ENCODE measurements around the gene NFKBIE.

DNA sequence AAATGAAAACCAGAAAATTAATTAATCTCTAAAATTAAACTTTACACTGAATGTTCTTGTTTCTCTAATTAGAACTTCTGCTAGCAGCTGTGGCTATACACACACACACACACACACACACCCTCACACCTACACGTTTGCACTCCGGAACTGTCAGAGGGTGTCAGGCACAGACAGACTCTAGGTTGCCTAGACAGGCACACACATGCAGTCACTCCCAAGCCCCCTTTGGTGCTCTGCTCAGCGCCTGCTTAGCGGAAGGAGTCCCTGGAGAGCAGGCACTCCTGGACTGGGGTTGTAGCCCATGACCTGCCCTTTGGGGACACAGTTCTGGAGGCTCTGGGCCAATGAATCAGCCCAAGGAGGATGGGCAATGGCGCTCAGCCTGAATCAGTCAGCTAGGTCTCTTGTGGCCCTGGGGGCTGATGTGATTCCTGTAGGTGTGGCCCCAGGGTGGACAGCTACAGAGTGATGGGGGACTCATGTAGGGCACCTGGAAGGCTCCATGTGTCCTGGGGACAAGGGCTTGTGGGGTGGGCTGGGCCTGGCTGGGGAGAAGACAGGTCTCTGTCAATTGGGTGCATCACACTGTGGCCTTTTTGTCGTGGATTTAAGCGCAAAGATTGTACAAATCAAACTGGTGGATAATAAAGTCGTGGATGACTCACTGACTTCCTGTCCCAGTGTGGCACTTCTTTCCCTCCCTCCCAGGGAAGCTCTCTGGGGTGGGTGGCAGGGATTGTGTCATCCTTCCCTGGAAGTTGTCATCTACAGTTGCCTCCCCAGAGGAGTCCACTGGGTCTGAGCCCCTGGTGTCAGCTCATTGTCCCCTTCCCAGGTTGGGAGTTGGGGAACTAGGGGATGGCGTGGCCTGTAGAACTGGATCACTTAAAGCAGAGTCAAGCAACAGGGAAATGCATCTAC, 13.7 kb upstream of the NFKBIE start:
- TF ChIP-seq CTCF (IDR thresholded peaks at IDR 0.05) (no peak), POLR2A (IDR thresholded peaks at IDR 0.05) (no peak), POLR2AphosphoS5 (IDR thresholded peaks at IDR 0.05; ENCODE audit: insufficient read depth in 1 of 2, low read depth in 1 of 2) (no peak)
